NCI-H2171 treated with DMSO at 0.1 percent for 48 hours (cell line): ENCODE measurements around the gene IRF5.
"Not testable (repeated sequence)": the region's sequence is repeated elsewhere in the genome, so short reads cannot be mapped to it uniquely, and the experiment has no call there.

Experiments
- DNase-seq: peaks from one replicate; lab custom pipeline; 2025; lab: John Stamatoyannopoulos, UW

IRF5 gene

DNA sequence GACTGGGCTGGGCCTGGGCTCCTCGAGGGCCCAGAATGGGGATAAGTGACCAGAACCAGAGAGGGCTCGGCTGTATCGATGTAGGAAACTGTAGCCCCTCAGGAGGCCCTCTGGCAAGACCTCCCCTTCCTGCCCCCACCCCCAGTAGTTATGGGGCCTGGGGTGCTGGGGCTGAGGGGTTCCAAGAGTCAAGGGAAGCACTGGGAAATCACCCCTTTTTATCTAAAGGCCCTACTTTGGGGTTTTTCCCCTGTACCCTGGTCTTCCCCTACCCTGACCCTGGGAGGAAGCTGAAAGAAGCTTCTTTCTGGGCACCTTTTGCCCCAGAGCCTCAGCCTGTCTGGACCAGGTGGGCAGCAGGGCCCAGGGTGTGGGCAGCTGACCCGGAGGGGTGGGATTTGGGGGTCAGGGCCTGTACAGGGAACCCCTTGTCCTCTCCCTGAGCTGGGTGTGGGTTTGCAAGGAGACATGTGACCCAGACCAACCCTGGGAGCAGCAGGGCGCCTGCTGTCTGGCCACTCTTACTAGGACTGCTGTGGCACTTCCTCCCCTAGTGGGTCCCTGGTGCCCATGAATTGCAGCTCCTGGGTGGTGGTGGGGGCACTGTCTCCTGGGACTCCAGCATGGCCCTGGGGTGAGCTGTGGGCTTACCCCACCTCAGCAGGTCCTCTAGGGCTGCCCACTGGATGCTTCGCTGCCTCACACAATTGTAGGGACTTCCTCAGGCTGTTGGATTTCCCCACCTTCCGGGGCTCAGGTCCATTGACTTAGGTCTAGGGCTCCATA, 1.5 kb downstream of the IRF5 start:
- no peak for DNase-seq

DNA sequence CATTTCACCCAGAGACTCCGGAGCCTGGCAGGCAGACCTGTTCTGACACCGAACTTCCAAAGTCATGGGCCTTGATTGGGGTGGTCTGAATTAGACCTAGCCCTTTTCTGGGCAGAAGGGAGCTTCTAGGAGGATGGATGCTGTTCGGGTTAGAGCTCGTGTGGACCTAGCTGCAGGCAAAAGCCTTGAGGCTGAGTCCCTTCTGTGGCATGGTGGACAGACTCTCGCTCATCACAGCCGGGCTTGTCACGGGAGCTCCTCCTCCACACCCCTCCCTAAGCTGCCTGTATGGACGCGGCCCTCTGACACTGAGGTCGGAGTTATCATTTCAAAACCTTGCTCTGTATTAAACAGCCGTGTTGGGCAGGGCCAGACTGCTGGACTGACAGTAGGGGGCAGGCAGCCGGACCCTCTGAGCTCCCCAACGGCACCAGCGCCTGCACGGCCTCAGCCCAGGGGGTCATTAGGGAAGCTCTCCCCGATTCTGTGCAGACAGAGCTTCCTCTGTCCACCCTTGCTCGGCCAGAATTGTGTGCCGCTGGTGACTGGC, 2.2 kb downstream of the IRF5 start:
- DNase-seq: no peak

DNA sequence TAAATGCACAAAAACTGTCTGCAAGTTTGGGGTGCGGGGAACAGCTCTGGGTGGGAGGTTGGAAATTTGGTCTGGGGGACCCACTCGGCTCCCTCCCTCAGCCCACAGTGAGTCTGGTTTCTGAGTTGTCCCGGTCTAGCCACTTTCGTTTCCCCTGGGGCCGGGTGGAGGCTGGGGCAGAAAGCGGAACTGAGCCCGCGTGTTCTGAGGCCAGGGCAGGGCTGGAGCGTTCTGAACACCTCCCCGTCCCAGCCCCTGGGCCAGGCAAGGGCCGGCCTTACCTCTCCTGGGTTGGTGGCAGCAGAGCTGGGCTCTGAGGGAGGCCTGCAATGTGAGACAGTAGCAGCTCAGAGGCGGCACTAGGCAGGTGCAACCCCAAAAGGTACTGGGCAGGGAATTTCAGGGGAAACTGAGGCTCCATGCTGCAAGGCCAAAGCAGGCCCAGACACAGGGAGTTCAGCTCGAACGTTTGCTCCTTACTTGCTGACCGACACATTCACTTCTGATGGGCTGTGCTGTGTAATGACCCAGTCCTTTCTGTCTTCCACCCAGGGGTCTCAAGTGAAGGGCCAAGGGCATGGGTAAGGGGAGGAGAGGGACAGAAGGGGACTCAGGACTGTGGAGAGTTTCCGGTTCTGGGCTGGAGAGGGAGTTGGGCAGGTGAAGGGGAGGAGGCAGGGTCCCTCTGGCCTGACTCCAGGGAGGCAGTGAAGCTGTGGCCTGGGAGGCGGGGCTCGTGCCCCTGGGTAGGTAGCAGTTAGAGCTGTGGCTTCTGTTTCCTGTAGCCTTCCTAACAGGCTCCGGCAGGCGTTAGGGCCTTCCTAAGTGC, 3.0 kb downstream of the IRF5 start:
- no peak for DNase-seq

- no peak for DNase-seq
Observed at GRCh38 chr7:128941323-128941890, 3.7 kb downstream of the IRF5 start.

DNA sequence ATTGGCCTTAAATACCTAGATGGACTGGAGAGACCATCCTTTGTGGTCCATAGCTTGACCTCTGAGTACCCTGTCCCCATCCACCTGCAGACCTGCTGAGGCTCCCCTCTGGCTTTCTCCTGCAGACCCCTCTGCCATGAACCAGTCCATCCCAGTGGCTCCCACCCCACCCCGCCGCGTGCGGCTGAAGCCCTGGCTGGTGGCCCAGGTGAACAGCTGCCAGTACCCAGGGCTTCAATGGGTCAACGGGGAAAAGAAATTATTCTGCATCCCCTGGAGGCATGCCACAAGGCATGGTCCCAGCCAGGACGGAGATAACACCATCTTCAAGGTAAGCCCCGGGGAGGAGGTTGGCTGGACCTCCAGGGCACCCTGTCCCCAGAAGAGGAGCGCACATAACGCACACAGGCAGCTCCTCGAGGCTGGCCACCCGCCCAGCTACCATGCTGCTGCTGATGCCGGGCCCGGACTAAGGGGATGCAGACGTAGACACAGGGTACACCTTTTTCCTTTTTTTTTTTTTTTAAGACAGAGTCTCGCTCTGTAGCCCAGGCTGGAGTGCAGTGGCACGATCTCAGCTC, 4.3 kb downstream of the IRF5 start:
- DNase-seq: no peak

- DNase-seq: not testable (repeated sequence)
Observed at GRCh38 chr7:128943251-128943650, 5.5 kb downstream of the IRF5 start.

GRCh38 chr7:128944487-128945236, 6.9 kb downstream of the IRF5 start:
- DNase-seq: no peak

GRCh38 chr7:128945668-128946366, 8.1 kb downstream of the IRF5 start:
- DNase-seq: no peak

GRCh38 chr7:128946936-128947830, 9.5 kb downstream of the IRF5 start:
- no peak for DNase-seq

DNA sequence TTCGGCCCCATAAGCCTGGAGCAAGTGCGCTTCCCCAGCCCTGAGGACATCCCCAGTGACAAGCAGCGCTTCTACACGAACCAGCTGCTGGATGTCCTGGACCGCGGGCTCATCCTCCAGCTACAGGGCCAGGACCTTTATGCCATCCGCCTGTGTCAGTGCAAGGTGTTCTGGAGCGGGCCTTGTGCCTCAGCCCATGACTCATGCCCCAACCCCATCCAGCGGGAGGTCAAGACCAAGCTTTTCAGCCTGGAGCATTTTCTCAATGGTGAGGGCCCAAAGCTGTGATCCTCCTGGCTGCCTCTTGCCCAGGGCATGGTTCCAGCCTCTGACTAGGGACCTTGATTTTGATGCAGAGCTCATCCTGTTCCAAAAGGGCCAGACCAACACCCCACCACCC, 10.1 kb downstream of the IRF5 start:
- DNase-seq: no peak

- DNase-seq: no peak
Observed at GRCh38 chr7:128948312-128948973, 10.7 kb downstream of the IRF5 start.

DNA sequence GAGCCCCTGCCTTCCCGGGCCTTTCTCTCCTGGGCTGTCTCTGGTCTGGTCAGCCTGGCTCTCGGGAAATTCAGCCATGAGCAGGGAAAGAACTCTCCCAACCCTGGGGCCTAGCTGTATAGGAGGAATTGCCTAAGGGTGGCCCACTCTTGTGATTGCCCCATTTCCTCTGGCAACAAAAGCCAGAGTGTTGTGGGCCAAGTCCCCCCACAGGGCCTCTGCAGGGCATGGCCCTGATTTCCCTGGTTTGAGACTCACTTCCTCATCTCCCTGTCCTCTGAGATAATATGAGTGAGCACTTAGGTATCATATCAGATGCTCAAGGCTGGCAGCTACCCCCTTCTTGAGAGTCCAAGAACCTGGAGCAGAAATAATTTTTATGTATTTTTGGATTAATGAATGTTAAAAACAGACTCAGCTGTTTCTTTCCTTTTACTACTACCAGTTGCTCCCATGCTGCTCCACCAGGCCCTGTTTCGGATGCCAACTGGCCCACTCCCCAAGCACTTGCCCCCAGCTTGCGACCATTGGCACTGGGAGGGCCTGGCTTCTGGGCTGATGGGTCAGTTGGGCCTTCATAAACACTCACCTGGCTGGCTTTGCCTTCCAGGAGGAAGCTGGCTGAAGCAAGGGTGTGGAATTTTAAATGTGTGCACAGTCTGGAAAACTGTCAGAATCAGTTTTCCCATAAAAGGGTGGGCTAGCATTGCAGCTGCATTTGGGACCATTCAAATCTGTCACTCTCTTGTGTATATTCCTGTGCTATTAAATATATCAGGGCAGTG, 11.4 kb downstream of the IRF5 start:
- DNase-seq: no peak

- DNase-seq: no peak
Observed at GRCh38 chr7:128951296-128951695, 13.6 kb downstream of the IRF5 start.

DNA sequence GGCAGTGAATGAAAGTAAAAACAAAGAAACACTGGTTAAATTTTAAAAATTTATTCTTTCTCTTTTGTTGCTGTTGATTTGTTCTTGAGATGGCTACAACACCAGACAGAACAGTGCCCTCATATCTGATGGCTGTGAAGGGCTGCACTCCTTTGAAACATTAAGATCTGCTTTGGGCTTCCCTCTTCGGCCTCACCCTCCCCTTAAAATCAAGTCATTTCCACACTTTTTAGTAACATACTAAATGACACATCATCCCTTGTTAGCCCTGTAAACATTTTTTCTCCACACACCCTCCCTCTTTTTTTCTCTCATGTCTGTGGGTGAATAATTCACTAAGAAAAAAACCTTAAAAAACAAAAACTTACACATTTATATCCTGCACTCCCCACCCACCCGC, 16.4 kb downstream of the IRF5 start:
- no peak for DNase-seq

DNA sequence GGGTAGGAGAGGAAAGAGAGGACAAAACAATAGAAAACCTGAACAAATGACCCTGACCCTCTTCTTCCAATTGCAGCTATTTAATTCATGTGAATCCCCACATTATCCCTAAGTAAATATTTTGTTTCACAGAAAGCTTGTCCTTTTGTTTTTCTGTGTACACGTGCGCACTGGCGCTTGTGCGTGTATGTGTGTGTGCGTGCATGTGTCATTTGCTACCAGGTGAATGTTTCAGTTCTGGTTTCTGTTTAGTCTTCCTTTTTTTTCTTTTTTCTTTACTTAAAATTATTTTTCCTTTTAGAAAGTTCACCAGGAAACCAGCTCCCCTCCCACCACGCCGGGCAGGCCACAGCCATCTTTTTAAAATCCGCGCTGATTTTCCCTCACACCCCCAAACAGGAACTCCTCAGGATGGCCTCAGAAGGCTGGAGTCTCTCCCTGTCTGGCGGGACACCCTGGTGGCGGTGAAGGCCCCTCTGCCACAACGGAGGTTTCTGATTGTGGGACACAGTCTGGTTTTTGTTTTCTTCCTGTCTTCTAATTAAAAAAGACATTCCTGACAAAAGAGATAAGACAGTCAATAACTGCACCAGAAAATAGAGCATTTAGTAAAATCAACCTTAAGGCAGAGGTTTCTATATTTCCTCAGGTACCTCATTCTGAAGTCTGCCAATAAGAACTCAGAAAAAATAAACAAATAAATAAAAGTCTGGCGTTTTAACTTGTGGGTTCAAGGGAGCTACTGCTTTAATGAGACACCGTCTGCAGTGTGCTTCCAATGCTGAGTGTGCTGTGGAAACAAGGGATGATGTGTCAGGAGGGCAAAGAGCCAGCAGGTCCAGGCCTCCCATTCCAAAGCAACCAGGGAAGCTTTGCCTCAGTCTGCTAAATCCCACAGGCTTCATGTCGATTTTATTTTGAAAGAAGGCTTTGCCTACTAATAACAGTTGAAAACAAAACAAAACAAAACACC, 17.4 kb downstream of the IRF5 start:
- DNase-seq: no peak

DNA sequence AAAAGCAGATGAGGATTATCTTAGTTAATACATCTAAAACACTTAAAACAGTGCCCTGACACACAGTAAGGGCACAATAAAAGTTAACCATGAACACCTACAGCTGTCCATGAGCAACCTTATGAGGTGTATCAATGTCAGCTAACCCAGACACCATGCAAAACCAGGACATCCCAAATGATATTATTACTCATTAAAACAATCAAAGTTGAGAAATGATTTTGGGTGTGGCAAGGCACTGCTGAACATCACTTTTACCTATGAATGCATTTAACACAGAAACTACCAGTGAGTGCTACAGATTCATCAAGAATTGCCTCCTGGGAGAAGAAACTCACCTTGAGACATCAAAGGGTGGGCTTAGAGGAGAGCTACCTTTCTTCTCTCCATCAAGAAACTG, 18.3 kb downstream of the IRF5 start:
- DNase-seq: no peak

DNA sequence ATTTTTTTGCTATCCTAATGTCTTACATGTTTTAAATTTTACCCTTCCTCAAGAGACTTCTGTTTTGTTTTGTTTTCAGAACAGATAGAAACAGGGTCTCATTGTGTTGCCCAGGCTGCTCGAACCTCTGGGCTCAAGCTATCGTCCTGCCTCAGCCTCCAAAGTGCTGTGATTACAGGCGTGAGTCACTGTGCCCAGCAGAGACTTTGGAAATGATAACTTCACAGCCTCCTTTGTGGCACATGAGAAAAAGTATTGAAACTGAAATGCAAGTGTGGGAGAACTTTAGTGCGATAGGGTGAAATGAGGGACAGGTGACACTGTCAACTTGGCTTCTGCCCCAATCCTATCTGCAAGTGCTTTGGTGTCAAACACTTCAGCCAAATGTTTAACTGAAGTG, 21.6 kb downstream of the IRF5 start:
- no peak for DNase-seq
